Testis (tissue), 2 donors: ENCODE measurements around the gene SLC12A4.

ENCODE experiments used
- CTCF ChIP-seq, 3 experiments: fragments of 450-650 bp in 2 of 3; fragments of 200-600 bp in 1 of 3; sonication (generic) in 1 of 3; IDR thresholded peaks; one replicate each; pipeline ENCODE4 v1.5.1; 2016 to 2019; ENCODE audit warnings: antibody characterized with exemption in 3 of 3, mild to moderate bottlenecking in 2 of 3, moderate library complexity in 1 of 3
- POLR2A ChIP-seq: fragments of 450-650 bp; IDR thresholded peaks from one replicate; pipeline ENCODE4 v1.6.1; 2017; ENCODE audit warnings: antibody characterized with exemption, mild to moderate bottlenecking, moderate library complexity

GRCh38 chr16:67976205-67976604 is 7.8 kb upstream of the SLC12A4 start:
- TF ChIP-seq POLR2A = no peak
- TF ChIP-seq CTCF (IDR thresholded peaks at IDR 0.05) = no peak
